Peyer's patch (tissue), 4 donors: ENCODE measurements around the gene CKS1B.

Source experiments
- CTCF ChIP-seq, 6 experiments: fragments of 450-650 bp in 4 of 6; fragments of 200-600 bp in 2 of 6; sonication (generic) in 1 of 6; IDR thresholded peaks; one replicate each; pipeline ENCODE4 v1.5.1; 2017 to 2019; ENCODE audit warnings: antibody characterized with exemption in 6 of 6, mild to moderate bottlenecking in 3 of 6, moderate library complexity in 1 of 6
- POLR2A ChIP-seq, 2 donors: fragments of 450-650 bp; IDR thresholded peaks; one replicate each; pipeline ENCODE4 v1.5.1; 2017; ENCODE audit warnings: antibody characterized with exemption in 2 of 2, mild to moderate bottlenecking in 2 of 2, moderate library complexity in 2 of 2

GRCh38 chr1:155001675-155002463 lies 27.4 kb downstream of the CKS1B start:
- TF ChIP-seq CTCF (IDR thresholded peaks at IDR 0.05) (peak in 5 of 6 experiments; percentile 5 to 27 (median 24)), POLR2A (IDR thresholded peaks at IDR 0.05) (peak; percentile 52 to 88)
